ENCODE results near the gene PRAMEF13.
"Not testable (repeated sequence)": the region's sequence is repeated elsewhere in the genome, so short reads cannot be mapped to it uniquely, and the experiment has no call there.

DNA sequence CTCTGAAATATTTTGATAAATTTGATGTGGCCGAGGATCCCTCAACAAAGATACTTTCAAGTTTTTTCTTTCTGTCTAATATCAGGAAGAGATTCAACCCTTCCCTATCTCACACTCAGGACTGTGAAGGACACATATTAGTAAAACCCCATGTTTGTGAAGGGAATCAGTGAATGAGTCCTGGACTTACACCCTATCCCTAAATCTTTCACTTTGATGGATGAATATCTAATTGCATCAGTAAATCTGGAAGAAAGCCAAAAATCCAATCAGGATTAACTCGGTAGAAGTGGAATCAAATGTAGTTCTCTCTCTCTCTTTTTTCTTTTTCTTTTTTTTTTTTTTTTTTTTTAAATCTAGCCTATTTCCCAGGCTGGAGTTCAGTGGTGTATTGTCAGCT is 29.7 kb downstream of the PRAMEF13 start, which contains the start of gene PRAMEF9:
- not testable (repeated sequence) for TF ChIP-seq POLR2AphosphoS5 (IDR thresholded peaks at IDR 0.05; ENCODE audit: low read depth, low read length); TAF1 (IDR thresholded peaks at IDR 0.05; ENCODE audit: borderline replicate concordance, insufficient read depth, low read length)
- TF ChIP-seq, protein P1, sequence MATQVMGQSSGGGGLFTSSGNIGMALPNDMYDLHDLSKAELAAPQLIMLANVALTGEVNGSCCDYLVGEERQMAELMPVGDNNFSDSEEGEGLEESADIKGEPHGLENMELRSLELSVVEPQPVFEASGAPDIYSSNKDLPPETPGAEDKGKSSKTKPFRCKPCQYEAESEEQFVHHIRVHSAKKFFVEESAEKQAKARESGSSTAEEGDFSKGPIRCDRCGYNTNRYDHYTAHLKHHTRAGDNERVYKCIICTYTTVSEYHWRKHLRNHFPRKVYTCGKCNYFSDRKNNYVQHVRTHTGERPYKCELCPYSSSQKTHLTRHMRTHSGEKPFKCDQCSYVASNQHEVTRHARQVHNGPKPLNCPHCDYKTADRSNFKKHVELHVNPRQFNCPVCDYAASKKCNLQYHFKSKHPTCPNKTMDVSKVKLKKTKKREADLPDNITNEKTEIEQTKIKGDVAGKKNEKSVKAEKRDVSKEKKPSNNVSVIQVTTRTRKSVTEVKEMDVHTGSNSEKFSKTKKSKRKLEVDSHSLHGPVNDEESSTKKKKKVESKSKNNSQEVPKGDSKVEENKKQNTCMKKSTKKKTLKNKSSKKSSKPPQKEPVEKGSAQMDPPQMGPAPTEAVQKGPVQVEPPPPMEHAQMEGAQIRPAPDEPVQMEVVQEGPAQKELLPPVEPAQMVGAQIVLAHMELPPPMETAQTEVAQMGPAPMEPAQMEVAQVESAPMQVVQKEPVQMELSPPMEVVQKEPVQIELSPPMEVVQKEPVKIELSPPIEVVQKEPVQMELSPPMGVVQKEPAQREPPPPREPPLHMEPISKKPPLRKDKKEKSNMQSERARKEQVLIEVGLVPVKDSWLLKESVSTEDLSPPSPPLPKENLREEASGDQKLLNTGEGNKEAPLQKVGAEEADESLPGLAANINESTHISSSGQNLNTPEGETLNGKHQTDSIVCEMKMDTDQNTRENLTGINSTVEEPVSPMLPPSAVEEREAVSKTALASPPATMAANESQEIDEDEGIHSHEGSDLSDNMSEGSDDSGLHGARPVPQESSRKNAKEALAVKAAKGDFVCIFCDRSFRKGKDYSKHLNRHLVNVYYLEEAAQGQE (IDR thresholded peaks at IDR 0.05; ENCODE audit: insufficient read depth in 1 of 2, low read depth in 2 of 2, low read length in 2 of 2): not testable (repeated sequence)

Measured in PFSK-1 (cell line).